Trophoblast cell (in vitro differentiated cells and primary cell): Measurements from ENCODE around the gene COQ8B.
A peak's percentile ranks its signal among the peaks of the same experiment; 100 is the strongest.

Experiments used
- DNase-seq, 2 donors: peaks; one replicate each; pipeline ENCODE4 v3.0.0-alpha.2; 2016
- H2AFZ ChIP-seq: 2 replicates; pipeline ENCODE4 v1.6.1; 2013; ENCODE audit warnings: low read length, moderate library complexity, mild to moderate bottlenecking; ENCODE audit not compliant: insufficient read depth, poor library complexity
- H2AK5ac ChIP-seq: 2 replicates; pipeline ENCODE4 v1.6.1; 2013; ENCODE audit warnings: mild to moderate bottlenecking, low read length
- H2BK120ac ChIP-seq: 2 replicates; pipeline ENCODE4 v1.6.1; 2013; ENCODE audit warnings: low read length, mild to moderate bottlenecking, moderate library complexity; ENCODE audit not compliant: insufficient read depth, poor library complexity
- H2BK12ac ChIP-seq: 2 replicates; pipeline ENCODE4 v1.6.1; 2013; ENCODE audit warnings: mild to moderate bottlenecking, low read length, moderate library complexity
- H2BK5ac ChIP-seq: 2 replicates; pipeline ENCODE4 v1.6.1; 2013; ENCODE audit warnings: low read length, low read depth, moderate library complexity, mild to moderate bottlenecking; ENCODE audit not compliant: poor library complexity
- H3K14ac ChIP-seq: 2 replicates; pipeline ENCODE4 v1.6.1; 2013; ENCODE audit warnings: mild to moderate bottlenecking, low read length
- H3K18ac ChIP-seq: 2 replicates; pipeline ENCODE4 v1.6.1; 2013; ENCODE audit warnings: mild to moderate bottlenecking, low read length
- H3K23ac ChIP-seq: 2 replicates; pipeline ENCODE4 v1.6.1; 2013; ENCODE audit warnings: low read length
- H3K27ac ChIP-seq: 2 replicates; pipeline ENCODE4 v1.5.1; 2013; ENCODE audit warnings: low read depth, mild to moderate bottlenecking, inconsistent platforms, low read length, moderate library complexity
- H3K27me3 ChIP-seq: 2 replicates; pipeline ENCODE4 v1.6.1; 2013; ENCODE audit warnings: inconsistent platforms, mild to moderate bottlenecking, low read length, moderate library complexity; ENCODE audit not compliant: insufficient read depth
- H3K36me3 ChIP-seq, 2 experiments: 1 replicate in 1 of 2; 2 replicates in 1 of 2; pipeline ENCODE4 v1.6.1; 2013; ENCODE audit warnings: low read length in 2 of 2, mild to moderate bottlenecking in 2 of 2, moderate library complexity in 1 of 2; ENCODE audit not compliant: insufficient read depth in 2 of 2, control insufficient read depth in 1 of 2
- H3K4ac ChIP-seq: 2 replicates; pipeline ENCODE4 v1.6.1; 2013; ENCODE audit warnings: low read depth, mild to moderate bottlenecking, low read length, moderate library complexity
- H3K4me1 ChIP-seq, 2 experiments: 1 replicate in 1 of 2; 2 replicates in 1 of 2; pipeline ENCODE4 v1.6.1; 2013; ENCODE audit warnings: low read length in 2 of 2, mild to moderate bottlenecking in 2 of 2, moderate library complexity in 1 of 2; ENCODE audit not compliant: insufficient read depth in 2 of 2, control insufficient read depth in 1 of 2
- H3K4me2 ChIP-seq: 2 replicates; pipeline ENCODE4 v1.6.1; 2013; ENCODE audit warnings: inconsistent platforms, mild to moderate bottlenecking, low read length, moderate library complexity
- H3K4me3 ChIP-seq: 2 replicates; pipeline ENCODE4 v1.5.1; 2013; ENCODE audit warnings: mild to moderate bottlenecking, low read depth, low read length, inconsistent platforms
- H3K79me1 ChIP-seq: one replicate; pipeline ENCODE4 v1.6.1; 2013; ENCODE audit warnings: low read length
- H3K79me2 ChIP-seq: 2 replicates; pipeline ENCODE4 v1.6.1; 2013; ENCODE audit warnings: low read length, mild to moderate bottlenecking; ENCODE audit not compliant: control insufficient read depth, insufficient read depth, poor library complexity
- H3K9ac ChIP-seq: 2 replicates; pipeline ENCODE4 v1.6.1; 2013; ENCODE audit warnings: mild to moderate bottlenecking, low read length
- H3K9me3 ChIP-seq: 2 replicates; pipeline ENCODE4 v1.6.1; 2013; ENCODE audit warnings: low read depth, mild to moderate bottlenecking, control low read depth, inconsistent platforms, low read length; ENCODE audit not compliant: insufficient read depth
- H4K12ac ChIP-seq: 2 replicates; pipeline ENCODE4 v1.6.1; 2013; ENCODE audit warnings: low read depth, mild to moderate bottlenecking, low read length, moderate library complexity
- H4K8ac ChIP-seq: 2 replicates; pipeline ENCODE4 v1.6.1; 2013; ENCODE audit warnings: low read depth, mild to moderate bottlenecking, low read length, moderate library complexity
- H4K91ac ChIP-seq: one replicate; pipeline ENCODE4 v1.6.1; 2013; ENCODE audit warnings: low read depth, mild to moderate bottlenecking, low read length, moderate library complexity
- WGBS: extraction: QIAGEN DNeasy Blood & Tissue Kit; methylation state at CpG from one replicate; pipeline ENCODE4 v1.1.7; 2013; ENCODE audit warnings: missing lambda C conversion rate; ENCODE audit not compliant: insufficient read length, insufficient coverage; ENCODE audit errors: extremely low coverage; 5-methylcytosine and 5-hydroxymethylcytosine counted together

COQ8B gene

GRCh38 chr19:40719414-40719894 lies 2.8 kb upstream of the COQ8B start:
- no peak overlapping the region for H4K12ac ChIP-seq
- H3K23ac ChIP-seq: no peak overlapping the region
- H2BK5ac ChIP-seq: no peak overlapping the region
- H4K91ac ChIP-seq: no peak overlapping the region
- H2AFZ ChIP-seq: no peak overlapping the region
- H3K4me2 ChIP-seq: peak overlapping the region; percentile 80
- H4K8ac ChIP-seq: no peak overlapping the region
- H3K79me2 ChIP-seq: peaks cover 31% of the 10 kb centered on the region
- H2AK5ac ChIP-seq: no peak overlapping the region
- H3K27ac ChIP-seq: no peak overlapping the region
- peaks cover 39% of the 10 kb centered on the region for H3K79me1 ChIP-seq
- no CpG with 5 or more reads among the region's 7 CpGs for WGBS
- no peak overlapping the region for H2BK12ac ChIP-seq
- H3K18ac ChIP-seq: no peak overlapping the region
- DNase-seq: peak; percentile 26 to 41
- H3K4me1 ChIP-seq: peaks cover 7 to 10% of the 10 kb centered on the region in 2 experiments
- H3K14ac ChIP-seq: no peak overlapping the region
- peak overlapping the region; percentile 76 for H3K4ac ChIP-seq
- H3K36me3 ChIP-seq: peaks cover 12 to 21% of the 10 kb centered on the region in 2 experiments
- H3K4me3 ChIP-seq: no peak overlapping the region
- no peak overlapping the region for H2BK120ac ChIP-seq
- H3K9ac ChIP-seq: no peak overlapping the region
- H3K27me3 ChIP-seq: no peaks in the 10 kb centered on the region
- H3K9me3 ChIP-seq: no peaks in the 10 kb centered on the region

GRCh38 chr19:40718774-40719391 lies 2.2 kb upstream of the COQ8B start:
- H2AFZ ChIP-seq: peak overlapping the region; percentile 61
- peaks cover 11 to 13% of the 10 kb centered on the region in 2 experiments for H3K4me1 ChIP-seq
- H3K23ac ChIP-seq: no peak overlapping the region
- peak; percentile 83 to 86 for DNase-seq
- H2BK5ac ChIP-seq: peak overlapping the region; percentile 82
- peak overlapping the region; percentile 4 for H2BK12ac ChIP-seq
- no peaks in the 10 kb centered on the region for H3K9me3 ChIP-seq
- peak overlapping the region; percentile 57 for H3K9ac ChIP-seq
- peaks cover 6 to 16% of the 10 kb centered on the region in 2 experiments for H3K36me3 ChIP-seq
- H3K4me3 ChIP-seq: peak overlapping the region; percentile 73
- peak overlapping the region; percentile 32 for H3K4ac ChIP-seq
- H2BK120ac ChIP-seq: peak overlapping the region; percentile 77
- peak overlapping the region; percentile 73 for H3K14ac ChIP-seq
- H3K18ac ChIP-seq: peak overlapping the region; percentile 84
- H2AK5ac ChIP-seq: peak overlapping the region; percentile 80
- H4K8ac ChIP-seq: peak overlapping the region; percentile 46
- H3K27me3 ChIP-seq: no peaks in the 10 kb centered on the region
- no peak overlapping the region for H4K12ac ChIP-seq
- H3K79me1 ChIP-seq: peaks cover 41% of the 10 kb centered on the region
- H4K91ac ChIP-seq: peak overlapping the region; percentile 86
- H3K4me2 ChIP-seq: peak overlapping the region; percentile 80
- WGBS: no CpG with 5 or more reads among the region's 16 CpGs
- peaks cover 31% of the 10 kb centered on the region for H3K79me2 ChIP-seq
- H3K27ac ChIP-seq: peak overlapping the region; percentile 78

GRCh38 chr19:40717880-40718773 lies 1.4 kb upstream of the COQ8B start:
- peak overlapping the region; percentile 15 for H2BK12ac ChIP-seq
- peaks cover 41% of the 10 kb centered on the region for H3K79me1 ChIP-seq
- peak in 1 of 2 donors; percentile 43 for DNase-seq
- peaks cover 31% of the 10 kb centered on the region for H3K79me2 ChIP-seq
- peak overlapping the region; percentile 79 for H3K9ac ChIP-seq
- peak overlapping the region; percentile 31 for H2AFZ ChIP-seq
- no peaks in the 10 kb centered on the region for H3K27me3 ChIP-seq
- peak overlapping the region; percentile 78 for H3K27ac ChIP-seq
- H3K4me3 ChIP-seq: peak overlapping the region; percentile 73
- peak overlapping the region; percentile 65 for H2AK5ac ChIP-seq
- peak overlapping the region; percentile 82 for H2BK5ac ChIP-seq
- no peaks in the 10 kb centered on the region for H3K9me3 ChIP-seq
- H3K18ac ChIP-seq: peak overlapping the region; percentile 44
- H3K4me2 ChIP-seq: peak overlapping the region; percentile 80
- H3K4me1 ChIP-seq: peaks cover 11 to 13% of the 10 kb centered on the region in 2 experiments
- whole genome bisulfite sequencing: no CpG with 5 or more reads among the region's 20 CpGs
- peak overlapping the region; percentile 86 for H4K91ac ChIP-seq
- H3K14ac ChIP-seq: peak overlapping the region; percentile 88
- H2BK120ac ChIP-seq: peak overlapping the region; percentile 77
- peak overlapping the region; percentile 32 for H3K4ac ChIP-seq
- peak overlapping the region; percentile 34 for H4K12ac ChIP-seq
- H3K36me3 ChIP-seq: peaks cover 4 to 12% of the 10 kb centered on the region in 2 experiments
- H3K23ac ChIP-seq: no peak overlapping the region
- peak overlapping the region; percentile 19 for H4K8ac ChIP-seq

GRCh38 chr19:40717325-40717879 lies 716 bp upstream of the COQ8B start:
- H3K4ac ChIP-seq: peak overlapping the region; percentile 32
- no peak for DNase-seq
- peak overlapping the region; percentile 78 for H3K27ac ChIP-seq
- peaks cover 41% of the 10 kb centered on the region for H3K79me1 ChIP-seq
- peaks cover 11 to 13% of the 10 kb centered on the region in 2 experiments for H3K4me1 ChIP-seq
- H3K14ac ChIP-seq: peak overlapping the region; percentile 88
- WGBS: no CpG with 5 or more reads among the region's 20 CpGs
- H3K4me3 ChIP-seq: peak overlapping the region; percentile 73
- peak overlapping the region; percentile 34 for H4K12ac ChIP-seq
- peak overlapping the region; percentile 86 for H4K91ac ChIP-seq
- H4K8ac ChIP-seq: peak overlapping the region; percentile 70
- no peaks in the 10 kb centered on the region for H3K27me3 ChIP-seq
- peak overlapping the region; percentile 44 for H3K18ac ChIP-seq
- H2AK5ac ChIP-seq: peak overlapping the region; percentile 65
- peak overlapping the region; percentile 82 for H2BK5ac ChIP-seq
- H3K23ac ChIP-seq: no peak overlapping the region
- H2BK12ac ChIP-seq: peak overlapping the region; percentile 30
- H3K36me3 ChIP-seq: peaks cover 6 to 16% of the 10 kb centered on the region in 2 experiments
- peaks cover 30% of the 10 kb centered on the region for H3K79me2 ChIP-seq
- H2BK120ac ChIP-seq: peak overlapping the region; percentile 77
- H2AFZ ChIP-seq: peak overlapping the region; percentile 42
- peak overlapping the region; percentile 80 for H3K4me2 ChIP-seq
- peak overlapping the region; percentile 77 for H3K9ac ChIP-seq
- H3K9me3 ChIP-seq: no peaks in the 10 kb centered on the region
